Type B pancreatic cell (in vitro differentiated cells): ENCODE results near the gene ETV7. TPM values are rescaled to one million over a fixed set of nuclear protein-coding genes. Genes with fewer than 3 reads are reported as not detected.

Experiments used
- DNase-seq: peaks from one replicate; pipeline ENCODE4 v3.0.0; 2021; ENCODE audit warnings: mixed read lengths; ENCODE audit not compliant: unreplicated experiment; ENCODE audit errors: extremely low spot score
- H3K27ac Mint-ChIP-seq: 2 replicates; pipeline ENCODE4 v1.8.0; 2021; ENCODE audit warnings: mild to moderate bottlenecking, mixed read lengths
- H3K27me3 Mint-ChIP-seq: 2 replicates; pipeline ENCODE4 v1.8.0; 2021; ENCODE audit warnings: mixed read lengths
- H3K36me3 Mint-ChIP-seq: 2 replicates; pipeline ENCODE4 v1.8.0; 2021; ENCODE audit warnings: mixed read lengths
- H3K4me1 Mint-ChIP-seq: one replicate; pipeline ENCODE4 v1.8.0; 2021; ENCODE audit warnings: mixed read lengths; ENCODE audit not compliant: unreplicated experiment
- H3K4me3 Mint-ChIP-seq: 2 replicates; pipeline ENCODE4 v1.8.0; 2021; ENCODE audit warnings: mild to moderate bottlenecking, mixed read lengths
- H3K9me3 Mint-ChIP-seq: 2 replicates; pipeline ENCODE4 v1.8.0; 2021; ENCODE audit warnings: mixed read lengths
- CTCF ChIP-seq: fragments of 200-600 bp; sonication (generic); conservative IDR thresholded peaks from 2 replicates; pipeline ENCODE4 v1.5.0; 2021; ENCODE audit warnings: antibody characterized with exemption, mild to moderate bottlenecking
- total RNA-seq: library from RNA; stranded (reverse); gene quantifications from 2 replicates; pipeline ENCODE4 v1.2.1, GENCODE V29; 2021; ENCODE audit warnings: low replicate concordance

ETV7 gene
- total RNA-seq, 1 donor from 2014 or later: 1.7 TPM

DNA sequence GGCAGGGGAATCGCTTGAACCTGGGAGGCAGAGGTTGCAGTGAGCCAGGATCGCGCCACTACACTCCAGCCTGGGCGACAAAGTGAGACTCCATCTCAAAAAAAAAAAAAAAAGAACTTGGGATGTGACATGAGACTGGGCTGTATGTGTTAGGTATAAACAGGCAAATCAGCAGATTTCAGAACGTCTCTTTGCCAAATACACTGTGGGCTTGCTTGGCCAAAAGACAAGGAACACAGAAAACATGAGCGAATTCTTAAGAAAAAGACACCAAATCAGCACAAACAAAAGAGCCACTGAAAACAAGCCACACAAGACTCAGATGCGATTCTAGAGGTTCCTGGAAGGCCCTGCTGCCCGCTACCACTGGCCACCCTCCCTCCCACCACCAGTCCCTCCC is 12.5 kb downstream of the ETV7 start:
- Mint-ChIP-seq H3K4me3 (no peak overlapping the region), H3K27me3 (peaks cover 17% of the 10 kb centered on the region), H3K27ac (no peak overlapping the region), H3K9me3 (no peaks in the 10 kb centered on the region), H3K4me1 (peaks cover 7% of the 10 kb centered on the region), H3K36me3 (no peaks in the 10 kb centered on the region)
- no peak for DNase-seq
- no peak for TF ChIP-seq CTCF

- Mint-ChIP-seq H3K4me3 (no peak overlapping the region), H3K4me1 (peaks cover 7% of the 10 kb centered on the region), H3K27ac (no peak overlapping the region), H3K36me3 (no peaks in the 10 kb centered on the region), H3K27me3 (peaks cover 16% of the 10 kb centered on the region), H3K9me3 (no peaks in the 10 kb centered on the region)
- TF ChIP-seq CTCF: no peak
- no peak for DNase-seq
Measured at GRCh38 chr6:36374194-36374593, 13.3 kb downstream of the ETV7 start.

- TF ChIP-seq CTCF: no peak
- Mint-ChIP-seq H3K36me3 (no peaks in the 10 kb centered on the region), H3K9me3 (no peaks in the 10 kb centered on the region), H3K4me1 (peaks cover 7% of the 10 kb centered on the region), H3K4me3 (no peak overlapping the region), H3K27ac (no peak overlapping the region), H3K27me3 (peaks cover 14% of the 10 kb centered on the region)
- no peak for DNase-seq
Measured at GRCh38 chr6:36373368-36374019, 14.0 kb downstream of the ETV7 start.

DNA sequence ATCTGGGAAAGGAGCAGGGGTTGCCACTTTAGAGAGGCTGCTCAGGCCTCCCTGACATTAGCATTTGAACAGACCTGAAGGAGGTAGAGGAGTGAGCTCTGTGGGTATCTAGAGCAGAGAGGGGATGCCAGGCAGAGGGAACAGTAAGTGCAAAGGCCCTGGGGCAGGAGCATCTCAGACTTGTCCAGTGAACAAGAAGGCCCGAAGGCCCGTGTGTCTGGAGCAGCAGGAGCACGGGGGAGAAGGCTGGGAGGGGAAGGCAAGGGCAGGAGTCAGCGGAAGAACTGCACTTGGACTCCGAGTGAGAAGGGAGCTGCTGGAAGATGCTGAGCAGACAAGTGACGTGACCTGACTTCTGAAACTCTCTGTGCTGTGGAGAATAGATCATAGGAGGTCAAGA is 15.4 kb downstream of the ETV7 start:
- Mint-ChIP-seq H3K9me3 (no peaks in the 10 kb centered on the region), H3K36me3 (no peaks in the 10 kb centered on the region), H3K27me3 (peaks cover 14% of the 10 kb centered on the region), H3K27ac (no peak overlapping the region), H3K4me1 (no peaks in the 10 kb centered on the region), H3K4me3 (no peak overlapping the region)
- DNase-seq: no peak
- TF ChIP-seq CTCF: no peak

DNA sequence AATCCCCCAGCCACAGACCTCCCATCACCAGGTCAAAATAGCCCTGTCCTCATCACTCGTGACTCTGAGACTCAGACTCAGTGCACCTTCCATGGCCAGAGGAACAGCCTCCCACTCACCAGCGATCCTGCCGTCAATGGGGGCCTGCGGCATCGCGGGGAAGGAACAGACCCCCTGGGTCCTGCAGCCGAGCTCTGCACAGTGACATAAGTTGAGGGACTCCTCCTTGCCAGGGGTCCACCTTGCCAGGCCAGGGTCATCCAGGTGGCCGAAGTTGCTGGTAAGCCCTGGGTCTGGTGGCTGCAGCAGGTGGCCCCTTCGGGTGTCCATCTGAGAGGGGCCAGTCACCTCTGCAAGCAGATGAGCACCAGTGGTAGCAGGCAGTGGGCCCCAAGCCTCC is 16.3 kb downstream of the ETV7 start:
- no peak for TF ChIP-seq CTCF
- H3K27me3 Mint-ChIP-seq: peaks cover 14% of the 10 kb centered on the region
- no peaks in the 10 kb centered on the region for H3K9me3 Mint-ChIP-seq

GRCh38 chr6:36370638-36371037 is 16.8 kb downstream of the ETV7 start:
- H3K27ac Mint-ChIP-seq: no peak overlapping the region
- peaks cover 14% of the 10 kb centered on the region for H3K27me3 Mint-ChIP-seq
- no peaks in the 10 kb centered on the region for H3K36me3 Mint-ChIP-seq
- no peak for TF ChIP-seq CTCF
- no peak for DNase-seq
- H3K9me3 Mint-ChIP-seq: no peaks in the 10 kb centered on the region
- H3K4me3 Mint-ChIP-seq: no peak overlapping the region
- no peaks in the 10 kb centered on the region for H3K4me1 Mint-ChIP-seq

More for the DNA sequence above, 16.3 kb downstream of the ETV7 start:
- H3K4me3 Mint-ChIP-seq: no peak overlapping the region
- no peaks in the 10 kb centered on the region for H3K4me1 Mint-ChIP-seq
- DNase-seq: no peak
- H3K36me3 Mint-ChIP-seq: no peaks in the 10 kb centered on the region
- no peak overlapping the region for H3K27ac Mint-ChIP-seq
